AG04450 (cell line): ENCODE results near the gene MYF5. TPM values are rescaled to one million over a fixed set of nuclear protein-coding genes. Genes with fewer than 3 reads are reported as not detected.

Source experiments
- CTCF ChIA-PET: fragments of 300-600, 350-600 bp; formaldehyde crosslinking; extraction: SDS; loops from one replicate; lab custom pipeline; 2022; ENCODE audit warnings: antibody characterized with exemption, inconsistent platforms; lab: Charles Lee
- POLR2A ChIA-PET: fragments of 350-600 bp; formaldehyde crosslinking; extraction: SDS; loops from one replicate; lab custom pipeline; 2021; ENCODE audit warnings: antibody characterized with exemption, inconsistent platforms; lab: Yijun Ruan, JAX
- DNase-seq: peaks from one replicate; pipeline ENCODE4 v3.0.0-alpha.2; 2011; ENCODE audit warnings: low read depth, low spot score
- H3K27ac ChIP-seq: one replicate; pipeline ENCODE4 v1.5.1; 2012; ENCODE audit warnings: low read depth, low read length, control low read depth
- H3K27me3 ChIP-seq: one replicate; pipeline ENCODE4 v1.6.0; 2012; ENCODE audit warnings: low read length; ENCODE audit not compliant: control insufficient read depth, insufficient read depth
- H3K4me3 ChIP-seq: 2 replicates; pipeline ENCODE4 v1.5.1; 2011; ENCODE audit warnings: mild to moderate bottlenecking, low read depth, low read length, control low read depth
- H3K9me3 ChIP-seq: 2 replicates; pipeline ENCODE4 v1.5.1; 2012; ENCODE audit warnings: low read length; ENCODE audit not compliant: control insufficient read depth, insufficient read depth
- polyA plus RNA-seq: library from polyadenylated mRNA; depleted of rRNA; stranded (reverse); fragments of >200 nt; gene quantifications from 2 replicates; pipeline ENCODE4 v1.2.3, GENCODE V29; 2011
- TF ChIP-seq, protein P1 (sequence below): IDR thresholded peaks from 2 replicates; pipeline ENCODE4 v1.5.1; 2011; ENCODE audit warnings: low read depth, low read length, control low read depth, inconsistent platforms

MYF5 gene
- polyA plus RNA-seq, 1 experiment, result not detected

DNA sequence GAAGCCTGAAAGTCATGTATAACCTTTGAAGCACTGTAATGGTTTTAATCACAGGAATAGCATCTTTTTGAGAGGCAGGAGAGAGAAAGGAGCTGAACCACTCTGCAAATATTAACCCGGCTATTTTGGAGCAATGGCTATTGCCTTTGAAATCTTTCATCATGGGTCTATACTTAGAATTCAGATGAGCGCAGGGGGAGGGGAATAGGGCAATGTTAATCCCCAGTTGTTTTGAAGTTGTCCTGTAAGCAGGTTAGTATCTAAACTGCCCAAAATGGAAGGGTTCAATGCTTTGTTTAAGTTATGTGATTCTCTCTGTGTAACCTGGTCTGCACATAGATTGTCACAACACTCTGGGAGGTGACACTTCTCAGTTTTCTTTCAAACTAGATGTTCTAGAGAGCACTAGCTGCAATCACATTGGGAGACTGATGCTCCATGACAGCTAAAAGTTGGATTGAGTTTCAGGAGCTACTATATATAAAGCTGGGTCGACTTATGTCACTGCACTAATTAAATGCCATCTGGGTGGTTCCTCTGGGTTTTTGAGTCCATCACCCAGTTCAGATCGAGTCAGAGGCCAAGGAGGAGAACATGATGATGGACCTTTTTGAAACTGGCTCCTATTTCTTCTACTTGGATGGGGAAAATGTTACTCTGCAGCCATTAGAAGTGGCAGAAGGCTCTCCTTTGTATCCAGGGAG lies 9.4 kb upstream of the MYF5 start, which contains the start of gene MYF6:
TSS of gene MYF6 (plus strand) at position 509 of the 704 bp plus-strand sequence. CDS start at position 595, 86 bp downstream.
- H3K4me3 ChIP-seq, result no peak within 1 kb of the TSS
- H3K27ac ChIP-seq, result no peak within 1 kb of the TSS
- H3K9me3 ChIP-seq, result peaks cover 12% of the 10 kb centered on the region; the same call in 1 of the 2 replicates
- ChIA-PET CTCF (no interaction called here), POLR2A (no interaction called here)
- TF ChIP-seq, protein P1, sequence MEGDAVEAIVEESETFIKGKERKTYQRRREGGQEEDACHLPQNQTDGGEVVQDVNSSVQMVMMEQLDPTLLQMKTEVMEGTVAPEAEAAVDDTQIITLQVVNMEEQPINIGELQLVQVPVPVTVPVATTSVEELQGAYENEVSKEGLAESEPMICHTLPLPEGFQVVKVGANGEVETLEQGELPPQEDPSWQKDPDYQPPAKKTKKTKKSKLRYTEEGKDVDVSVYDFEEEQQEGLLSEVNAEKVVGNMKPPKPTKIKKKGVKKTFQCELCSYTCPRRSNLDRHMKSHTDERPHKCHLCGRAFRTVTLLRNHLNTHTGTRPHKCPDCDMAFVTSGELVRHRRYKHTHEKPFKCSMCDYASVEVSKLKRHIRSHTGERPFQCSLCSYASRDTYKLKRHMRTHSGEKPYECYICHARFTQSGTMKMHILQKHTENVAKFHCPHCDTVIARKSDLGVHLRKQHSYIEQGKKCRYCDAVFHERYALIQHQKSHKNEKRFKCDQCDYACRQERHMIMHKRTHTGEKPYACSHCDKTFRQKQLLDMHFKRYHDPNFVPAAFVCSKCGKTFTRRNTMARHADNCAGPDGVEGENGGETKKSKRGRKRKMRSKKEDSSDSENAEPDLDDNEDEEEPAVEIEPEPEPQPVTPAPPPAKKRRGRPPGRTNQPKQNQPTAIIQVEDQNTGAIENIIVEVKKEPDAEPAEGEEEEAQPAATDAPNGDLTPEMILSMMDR, result no peak
- H3K27me3 ChIP-seq, result no peaks in the 10 kb centered on the region
- DNase-seq, result no peak

DNA sequence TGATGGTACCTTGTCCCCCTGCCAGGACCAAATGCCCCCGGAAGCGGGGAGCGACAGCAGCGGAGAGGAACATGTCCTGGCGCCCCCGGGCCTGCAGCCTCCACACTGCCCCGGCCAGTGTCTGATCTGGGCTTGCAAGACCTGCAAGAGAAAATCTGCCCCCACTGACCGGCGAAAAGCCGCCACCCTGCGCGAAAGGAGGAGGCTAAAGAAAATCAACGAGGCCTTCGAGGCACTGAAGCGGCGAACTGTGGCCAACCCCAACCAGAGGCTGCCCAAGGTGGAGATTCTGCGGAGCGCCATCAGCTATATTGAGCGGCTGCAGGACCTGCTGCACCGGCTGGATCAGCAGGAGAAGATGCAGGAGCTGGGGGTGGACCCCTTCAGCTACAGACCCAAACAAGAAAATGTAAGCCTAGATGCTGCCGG lies 8.9 kb upstream of the MYF5 start:
- CTCF ChIA-PET, result no interaction called here
- Histone ChIP-seq H3K4me3 (no peak overlapping the region), H3K9me3 (peaks cover 12% of the 10 kb centered on the region; the same call in 1 of the 2 replicates), H3K27ac (no peak overlapping the region), H3K27me3 (no peaks in the 10 kb centered on the region)
- POLR2A ChIA-PET, result no interaction called here
- no peak for DNase-seq
- TF ChIP-seq, protein P1, result no peak

DNA sequence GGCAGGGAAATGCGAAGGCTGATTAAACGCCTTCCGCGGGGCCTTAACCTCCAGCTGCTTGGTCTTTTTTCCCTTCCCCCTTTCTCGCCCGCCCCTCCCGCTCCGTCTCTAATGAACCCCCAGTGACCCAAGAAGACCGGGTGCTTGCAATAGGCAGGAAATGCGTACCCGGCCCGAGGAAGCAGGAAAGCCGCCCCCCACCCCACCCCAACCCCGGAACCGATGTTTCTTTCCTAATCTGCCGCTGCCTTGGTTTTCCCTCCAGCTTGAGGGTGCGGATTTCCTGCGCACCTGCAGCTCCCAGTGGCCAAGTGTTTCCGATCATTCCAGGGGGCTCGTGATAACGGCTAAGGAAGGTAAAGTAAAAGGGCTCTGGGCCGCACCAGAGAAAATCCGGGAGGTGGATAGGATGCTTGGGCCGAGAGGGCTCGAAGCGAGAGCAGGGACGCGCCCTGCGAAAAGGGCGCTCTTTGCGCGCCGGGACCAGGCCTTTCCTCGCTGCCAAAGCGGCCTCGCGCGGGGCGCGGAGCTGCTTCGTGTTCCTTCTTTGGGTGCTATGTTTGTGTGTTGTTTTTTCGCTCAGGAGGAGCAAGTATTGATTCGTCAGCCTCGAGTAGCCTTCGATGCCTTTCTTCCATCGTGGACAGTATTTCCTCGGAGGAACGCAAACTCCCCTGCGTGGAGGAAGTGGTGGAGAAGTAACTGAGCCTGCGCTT lies 8.3 kb upstream of the MYF5 start:
- H3K27me3 ChIP-seq, result no peaks in the 10 kb centered on the region
- CTCF ChIA-PET, result no interaction called here
- DNase-seq, result no peak
- H3K27ac ChIP-seq, result no peak overlapping the region
- TF ChIP-seq, protein P1, result no peak
- POLR2A ChIA-PET, result no interaction called here
- peaks cover 12% of the 10 kb centered on the region; the same call in 1 of the 2 replicates for H3K9me3 ChIP-seq
- no peak overlapping the region for H3K4me3 ChIP-seq

DNA sequence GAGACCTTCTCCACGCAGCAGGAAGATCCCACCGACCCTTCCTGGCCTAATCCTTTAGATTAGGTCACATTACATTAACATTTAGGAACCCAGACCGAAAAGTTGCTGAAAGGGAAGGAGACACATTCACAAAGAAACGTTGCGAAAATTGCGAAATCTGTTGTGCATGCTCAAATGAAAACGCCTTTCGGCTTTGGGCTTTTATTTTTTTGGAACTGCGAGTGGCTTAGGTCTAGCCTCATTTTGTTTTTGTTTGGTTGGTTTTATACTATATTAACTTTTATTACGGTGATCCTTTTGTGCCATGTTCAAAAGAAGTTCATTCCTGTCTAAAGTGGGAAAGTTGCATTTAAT lies 7.8 kb upstream of the MYF5 start:
- peaks cover 12% of the 10 kb centered on the region; the same call in 1 of the 2 replicates for H3K9me3 ChIP-seq
- no peak overlapping the region for H3K4me3 ChIP-seq
- H3K27me3 ChIP-seq, result no peaks in the 10 kb centered on the region
- DNase-seq, result no peak
- ChIA-PET CTCF (no interaction called here), POLR2A (no interaction called here)
- TF ChIP-seq, protein P1, result no peak
- H3K27ac ChIP-seq, result no peak overlapping the region
